Activated CD4-positive, alpha-beta T cell treated with anti-CD3 and anti-CD28 coated beads for 48 hours (primary cell): ENCODE results near the gene STRIP1.
"Not testable (repeated sequence)": the region's sequence is repeated elsewhere in the genome, so short reads cannot be mapped to it uniquely, and the experiment has no call there.

ENCODE experiments used
- DNase-seq: peaks from one replicate; pipeline ENCODE4 v3.0.0-alpha.2; 2020

The STRIP1 gene

GRCh38 chr1:110070671-110071242, 36.3 kb downstream of the STRIP1 start, which contains the start of gene ALX3:
ALX3 (minus strand) TSS chr1:110070672; CDS start chr1:110070612, 60 bp downstream.
- DNase-seq: no peak

- DNase-seq: no peak
These were observed 39.7 kb downstream of the STRIP1 start for GRCh38 chr1:110074166-110074565.

- no peak for DNase-seq
These were observed 42.5 kb downstream of the STRIP1 start for GRCh38 chr1:110076789-110077500.

- not testable (repeated sequence) for DNase-seq
These were observed 45.6 kb downstream of the STRIP1 start for GRCh38 chr1:110079995-110080394.

GRCh38 chr1:110081061-110081460, 46.6 kb downstream of the STRIP1 start:
- no peak for DNase-seq

- no peak for DNase-seq
These were observed 48.1 kb downstream of the STRIP1 start for GRCh38 chr1:110082477-110082876.

- DNase-seq: no peak
These were observed 48.8 kb downstream of the STRIP1 start for GRCh38 chr1:110083061-110083865.

- DNase-seq: peak; percentile 22
These were observed 49.4 kb downstream of the STRIP1 start for GRCh38 chr1:110083866-110084226.

GRCh38 chr1:110084227-110085078, 50.0 kb downstream of the STRIP1 start:
- DNase-seq: peak; percentile 50

- DNase-seq: no peak
These were observed 51.2 kb downstream of the STRIP1 start for GRCh38 chr1:110085671-110086070.

- DNase-seq: no peak
These were observed 52.5 kb downstream of the STRIP1 start for GRCh38 chr1:110086961-110087360.

GRCh38 chr1:110087812-110088738, 53.7 kb downstream of the STRIP1 start:
- DNase-seq: peak; percentile 65

GRCh38 chr1:110088739-110089316, 54.4 kb downstream of the STRIP1 start:
- DNase-seq: no peak

GRCh38 chr1:110089561-110090275, 55.3 kb downstream of the STRIP1 start:
- no peak for DNase-seq

GRCh38 chr1:110091381-110091780, 57.0 kb downstream of the STRIP1 start:
- DNase-seq: no peak

GRCh38 chr1:110091791-110092190, 57.4 kb downstream of the STRIP1 start:
- DNase-seq: no peak

GRCh38 chr1:110092991-110093390, 58.6 kb downstream of the STRIP1 start:
- no peak for DNase-seq

GRCh38 chr1:110094931-110095654, 60.7 kb downstream of the STRIP1 start:
- no peak for DNase-seq

GRCh38 chr1:110097507-110098221, 63.2 kb downstream of the STRIP1 start:
- DNase-seq: no peak
